Activated B cell treated with CpG ODN at 0.5 μM for 24 hours (primary cell): ENCODE results near the gene PPM1N. TPM values are rescaled to one million over a fixed set of nuclear protein-coding genes. Genes with fewer than 3 reads are reported as not detected.

Experiments used
- ATAC-seq: fragments of 200-7000 bp; cut with Tn5 transposase; one replicate; pipeline ENCODE4 v1.10.0; 2021; ENCODE audit warnings: low read depth, mild to moderate bottlenecking, moderate library complexity
- CTCF ChIA-PET: fragments of 350-600 bp; sonication (Branson Sonifier 250); formaldehyde crosslinking; loops from one replicate; lab custom pipeline; 2021; ENCODE audit warnings: antibody characterized with exemption; lab: Charles Lee
- POLR2A ChIA-PET: fragments of 350-600 bp; sonication (Branson Sonifier 250); formaldehyde crosslinking; loops from one replicate; lab custom pipeline; 2021; ENCODE audit warnings: antibody characterized with exemption; lab: Charles Lee
- DNase-seq: peaks from one replicate; pipeline ENCODE4 v3.0.0; 2022
- H3K27ac Mint-ChIP-seq: one replicate; pipeline ENCODE4 v1.8.0; 2020; ENCODE audit warnings: mixed read lengths
- H3K27me3 Mint-ChIP-seq: one replicate; pipeline ENCODE4 v1.8.0; 2021; ENCODE audit warnings: mixed read lengths
- H3K36me3 Mint-ChIP-seq: one replicate; pipeline ENCODE4 v1.8.0; 2021; ENCODE audit warnings: low read depth, mixed read lengths
- H3K4me1 Mint-ChIP-seq: one replicate; pipeline ENCODE4 v1.8.0; 2021; ENCODE audit warnings: mixed read lengths
- H3K4me3 Mint-ChIP-seq: one replicate; pipeline ENCODE4 v1.8.0; 2020; ENCODE audit warnings: mild to moderate bottlenecking, mixed read lengths
- H3K9me3 Mint-ChIP-seq: one replicate; pipeline ENCODE4 v1.8.0; 2020; ENCODE audit warnings: mixed read lengths
- CTCF ChIP-seq: fragments of 200-600 bp; IDR thresholded peaks from one replicate; pipeline ENCODE4 v1.8.0; 2022; ENCODE audit warnings: antibody characterized with exemption, mild to moderate bottlenecking
- intact Hi-C: fragments of 100-400 bp; cut with micrococcal nuclease; formaldehyde crosslinking; loops from one replicate; pipeline ENCODE4 v1.15.1; 2024
- total RNA-seq: library from RNA; stranded (reverse); gene quantifications from 2 replicates; pipeline ENCODE4 v1.2.3, GENCODE V29; 2022

The PPM1N gene
- total RNA-seq, 1 donor from 2014 or later = 0.80 TPM

- H3K4me1 Mint-ChIP-seq = peaks cover 35% of the 10 kb centered on the region
- intact Hi-C loops = no loop called here
- no peaks in the 10 kb centered on the region for H3K36me3 Mint-ChIP-seq
- H3K4me3 Mint-ChIP-seq = no peak overlapping the region
- ChIA-PET POLR2A (no interaction called here), CTCF (no interaction called here)
- peak overlapping the region; percentile 4 for H3K27ac Mint-ChIP-seq
- DNase-seq (no peak), ATAC-seq (no peak)
- no peak for TF ChIP-seq CTCF
- H3K27me3 Mint-ChIP-seq = peaks cover 2% of the 10 kb centered on the region
- H3K9me3 Mint-ChIP-seq = no peaks in the 10 kb centered on the region
These were observed 33.3 kb upstream of the PPM1N start for GRCh38 chr19:45464852-45465441.

GRCh38 chr19:45467115-45467455 lies 31.2 kb upstream of the PPM1N start:
- Mint-ChIP-seq H3K4me1 (peaks cover 47% of the 10 kb centered on the region), H3K9me3 (no peaks in the 10 kb centered on the region), H3K36me3 (peaks cover 14% of the 10 kb centered on the region), H3K4me3 (peak overlapping the region; percentile 92), H3K27me3 (peaks cover 6% of the 10 kb centered on the region), H3K27ac (peak overlapping the region; percentile 98)
- intact Hi-C loops = loop anchor here (1.0 kb wide), 3 partner anchors 11 to 28 kb away; no protein-coding TSS in a partner anchor
- ATAC-seq (no peak), DNase-seq (no peak)
- CTCF ChIA-PET = interaction anchor here (1.9 to 4.6 kb wide), 3 partner anchors 11 to 64 kb away, joined by 6 to 50 read pairs (median 49); no protein-coding TSS in a partner anchor
- POLR2A ChIA-PET = interaction anchor here (0.6 to 4.9 kb wide), 16 partner anchors 9 to 719 kb away, joined by 3 to 66 read pairs (median 5); partner anchors contain the start of genes OPA3, QPCTL and SYMPK
- TF ChIP-seq CTCF = no peak

- Mint-ChIP-seq H3K4me3 (peak within 1 kb of the TSS; percentile 92), H3K27ac (peak within 1 kb of the TSS; percentile 98), H3K36me3 (peaks cover 17% of the 10 kb centered on the region), H3K4me1 (peaks cover 53% of the 10 kb centered on the region), H3K27me3 (peaks cover 6% of the 10 kb centered on the region), H3K9me3 (no peaks in the 10 kb centered on the region)
- TF ChIP-seq CTCF = no peak
- intact Hi-C loops = loop anchor here (1.0 kb wide), 3 partner anchors 11 to 28 kb away; no protein-coding TSS in a partner anchor
- POLR2A ChIA-PET = interaction anchor here (0.5 to 4.9 kb wide), 17 partner anchors 11 to 420 kb away, joined by 3 to 66 read pairs (median 9); partner anchors contain the start of genes OPA3, QPCTL and SYMPK
- CTCF ChIA-PET = interaction anchor here (1.4 to 4.6 kb wide), 4 partner anchors 11 to 64 kb away, joined by 3 to 50 read pairs (median 28); no protein-coding TSS in a partner anchor
- DNase-seq (peak; percentile 94), ATAC-seq (peak; percentile 25)
These were observed 30.6 kb upstream of the PPM1N start, which contains the start of gene FOSB for GRCh38 chr19:45467456-45468158. Gene FOSB (plus strand): TSS chr19:45467996. CDS start chr19:45468587, 591 bp downstream.

- peak; percentile 62 for DNase-seq
- H3K36me3 Mint-ChIP-seq = peaks cover 21% of the 10 kb centered on the region
- peak; percentile 11 for ATAC-seq
These were observed 30.0 kb upstream of the PPM1N start for GRCh38 chr19:45468159-45468651.

More at GRCh38 chr19:45468159-45468651, 30.0 kb upstream of the PPM1N start:
- ChIA-PET CTCF (interaction anchor here (1.4 to 4.6 kb wide), 5 partner anchors 10 to 65 kb away, joined by 3 to 50 read pairs (median 6); no protein-coding TSS in a partner anchor), POLR2A (interaction anchor here (0.5 to 4.9 kb wide), 17 partner anchors 10 to 249 kb away, joined by 3 to 66 read pairs (median 9); partner anchors contain the start of genes OPA3, PPM1N and QPCTL)
- H3K4me1 Mint-ChIP-seq = peaks cover 57% of the 10 kb centered on the region
- H3K4me3 Mint-ChIP-seq = peak overlapping the region; percentile 92
- no peak for TF ChIP-seq CTCF
- H3K9me3 Mint-ChIP-seq = no peaks in the 10 kb centered on the region
- H3K27me3 Mint-ChIP-seq = peaks cover 10% of the 10 kb centered on the region
- peak overlapping the region; percentile 98 for H3K27ac Mint-ChIP-seq
- intact Hi-C loops = no loop called here
